ENCODE results near the gene GNG13. TPM values are rescaled to one million over a fixed set of nuclear protein-coding genes. Genes with fewer than 3 reads are reported as not detected.
"Not testable (repeated sequence)": the region's sequence is repeated elsewhere in the genome, so short reads cannot be mapped to it uniquely, and the experiment has no call there.

Gene GNG13
- total RNA-seq, 4 donors from 2014 or later: not detected

GRCh38 chr16:760065-760464, 40.5 kb downstream of the GNG13 start:
- no peaks in the 10 kb centered on the region for H3K9me3 ChIP-seq
- H3K27me3 ChIP-seq: peaks cover 53% of the 10 kb centered on the region
- ATAC-seq: no peak
- H3K4me3 ChIP-seq: no peak overlapping the region
- TF ChIP-seq POLR2AphosphoS5 (IDR thresholded peaks at IDR 0.05): no peak
- TF ChIP-seq EP300 (IDR thresholded peaks at IDR 0.05): no peak
- no peak for TF ChIP-seq POLR2A (IDR thresholded peaks at IDR 0.05)
- TF ChIP-seq CTCF (IDR thresholded peaks at IDR 0.05): no peak
- H3K36me3 ChIP-seq: no peaks in the 10 kb centered on the region
- 53 to 80% methylated on average over 2 to 3 of the region's 15 CpGs for WGBS, 2 donors (ENCODE audit: low coverage in 1 of 2)
- no peak overlapping the region for H3K27ac ChIP-seq
- H3K4me1 ChIP-seq: no peaks in the 10 kb centered on the region

- no peaks in the 10 kb centered on the region for H3K9me3 ChIP-seq
- TF ChIP-seq EP300 (IDR thresholded peaks at IDR 0.05) (no peak), POLR2A (IDR thresholded peaks at IDR 0.05) (no peak), POLR2AphosphoS5 (IDR thresholded peaks at IDR 0.05) (no peak), CTCF (IDR thresholded peaks at IDR 0.05) (no peak)
- no peaks in the 10 kb centered on the region for H3K36me3 ChIP-seq
- no peaks in the 10 kb centered on the region for H3K4me1 ChIP-seq
- WGBS, 2 donors (ENCODE audit: low coverage in 1 of 2): 51% methylated on average over 4 of the region's 34 CpGs; no CpG with 5 or more reads in 1 of the 2 donors
- H3K4me3 ChIP-seq: no peak overlapping the region
- no peak for ATAC-seq
- no peak overlapping the region for H3K27ac ChIP-seq
- peaks cover 53% of the 10 kb centered on the region for H3K27me3 ChIP-seq
Measured at GRCh38 chr16:759110-759910, 41.2 kb downstream of the GNG13 start.

- 90 to 92% methylated on average over 5 of the region's 5 CpGs for WGBS, 2 donors (ENCODE audit: low coverage in 1 of 2)
- no peak for ATAC-seq
- no peak for TF ChIP-seq EP300 (IDR thresholded peaks at IDR 0.05)
- TF ChIP-seq CTCF (IDR thresholded peaks at IDR 0.05): no peak
- no peak for TF ChIP-seq POLR2A (IDR thresholded peaks at IDR 0.05)
- TF ChIP-seq POLR2AphosphoS5 (IDR thresholded peaks at IDR 0.05): no peak
- no peak overlapping the region for H3K4me3 ChIP-seq
- no peaks in the 10 kb centered on the region for H3K36me3 ChIP-seq
- H3K27ac ChIP-seq: no peak overlapping the region
- no peaks in the 10 kb centered on the region for H3K4me1 ChIP-seq
- no peaks in the 10 kb centered on the region for H3K9me3 ChIP-seq
- peaks cover 54% of the 10 kb centered on the region for H3K27me3 ChIP-seq
Measured at GRCh38 chr16:756428-756827, 44.1 kb downstream of the GNG13 start.

- Histone ChIP-seq H3K9me3 (no peaks in the 10 kb centered on the region), H3K27me3 (peaks cover 53% of the 10 kb centered on the region), H3K27ac (no peak overlapping the region), H3K4me3 (no peak overlapping the region), H3K4me1 (no peaks in the 10 kb centered on the region), H3K36me3 (no peaks in the 10 kb centered on the region)
- 45 to 47% methylated on average over 6 of the region's 11 CpGs for WGBS, 2 donors (ENCODE audit: low coverage in 1 of 2)
- TF ChIP-seq EP300 (IDR thresholded peaks at IDR 0.05): no peak
- TF ChIP-seq POLR2A (IDR thresholded peaks at IDR 0.05): no peak
- TF ChIP-seq POLR2AphosphoS5 (IDR thresholded peaks at IDR 0.05): no peak
- TF ChIP-seq CTCF (IDR thresholded peaks at IDR 0.05): no peak
- no peak for ATAC-seq
Measured at GRCh38 chr16:754656-755055, 45.9 kb downstream of the GNG13 start.

GRCh38 chr16:754121-754607, 46.4 kb downstream of the GNG13 start:
- not testable (repeated sequence) for H3K9me3 ChIP-seq, H3K36me3 ChIP-seq, ATAC-seq, H3K4me1 ChIP-seq, H3K4me3 ChIP-seq, H3K27ac ChIP-seq
- H3K27me3 ChIP-seq: peaks cover 54% of the 10 kb centered on the region
- WGBS, 2 donors (ENCODE audit: low coverage in 1 of 2): 77 to 86% methylated on average over 3 to 4 of the region's 11 CpGs

Data from gastroesophageal sphincter (tissue), 4 donors.